GM19397 (cell line): Measurements from ENCODE around the gene DGKQ.
"Not testable (repeated sequence)": the region's sequence is repeated elsewhere in the genome, so short reads cannot be mapped to it uniquely, and the experiment has no call there.

Experiments
- ATAC-seq: cut with Tn5 transposase; IDR thresholded peaks from one replicate; pipeline ENCODE4 v1.9.1; 2021; ENCODE audit warnings: mild to moderate bottlenecking, moderate library complexity; ENCODE audit not compliant: unreplicated experiment

DGKQ gene

GRCh38 chr4:929096-929765, 44.1 kb downstream of the DGKQ start:
- ATAC-seq: no peak

DNA sequence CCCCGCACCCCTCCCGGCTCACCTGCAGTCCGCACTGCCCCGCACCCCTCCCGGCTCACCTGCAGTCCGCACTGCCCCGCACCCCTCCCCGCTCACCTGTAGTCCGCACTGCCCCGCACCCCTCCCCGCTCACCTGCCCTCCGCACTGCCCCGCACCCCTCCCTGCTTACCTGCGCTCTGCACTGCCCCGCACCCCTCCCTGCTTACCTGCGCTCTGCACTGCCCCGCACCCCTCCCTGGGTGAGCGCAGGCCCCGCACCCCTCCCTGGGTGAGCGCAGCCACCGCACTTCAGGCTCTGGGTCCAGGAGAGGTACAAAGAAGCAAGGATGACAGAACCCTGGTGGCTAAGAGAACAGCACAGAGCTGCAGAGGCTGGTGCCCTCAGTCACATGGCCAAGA, 45.8 kb downstream of the DGKQ start:
- not testable (repeated sequence) for ATAC-seq

DNA sequence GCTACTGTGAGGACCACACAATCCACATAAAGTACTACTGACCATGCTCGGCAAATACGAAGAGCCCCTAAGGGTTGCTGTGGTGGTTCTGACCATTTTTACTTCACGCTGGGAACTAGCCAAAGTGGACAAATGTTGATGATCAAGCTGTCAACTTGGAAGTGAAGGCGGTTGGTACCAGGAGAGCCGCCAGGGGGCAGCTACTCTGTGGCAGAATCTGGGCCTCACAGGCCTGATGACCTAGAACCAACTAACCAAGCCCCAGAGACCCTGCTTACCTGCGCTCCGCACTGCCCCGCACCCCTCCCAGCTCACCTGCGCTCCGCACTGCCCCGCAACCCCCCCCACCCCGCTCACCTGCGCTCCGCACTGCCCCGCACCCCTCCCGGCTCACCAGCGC, 46.8 kb downstream of the DGKQ start:
- no peak for ATAC-seq

- ATAC-seq: no peak
Observed at GRCh38 chr4:925771-926500, 47.4 kb downstream of the DGKQ start.

DNA sequence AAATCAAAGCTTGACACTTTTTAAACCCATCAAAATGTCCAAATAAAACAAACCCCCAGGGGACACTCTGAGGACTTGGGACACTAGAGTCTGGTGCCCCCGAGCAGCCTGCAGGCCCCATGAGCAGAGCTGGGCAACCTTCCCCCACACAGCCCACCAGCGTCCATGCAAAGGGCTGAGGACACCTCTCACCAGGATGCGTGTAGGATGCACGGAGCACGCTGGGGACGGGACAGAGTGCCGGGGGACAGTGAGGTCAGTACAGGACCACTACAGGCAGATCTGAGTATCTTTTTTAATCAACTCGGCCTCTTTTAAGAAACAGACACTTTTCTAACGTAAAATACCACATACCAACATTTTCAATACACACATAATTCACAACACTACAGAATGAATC, 48.2 kb downstream of the DGKQ start:
- no peak for ATAC-seq

DNA sequence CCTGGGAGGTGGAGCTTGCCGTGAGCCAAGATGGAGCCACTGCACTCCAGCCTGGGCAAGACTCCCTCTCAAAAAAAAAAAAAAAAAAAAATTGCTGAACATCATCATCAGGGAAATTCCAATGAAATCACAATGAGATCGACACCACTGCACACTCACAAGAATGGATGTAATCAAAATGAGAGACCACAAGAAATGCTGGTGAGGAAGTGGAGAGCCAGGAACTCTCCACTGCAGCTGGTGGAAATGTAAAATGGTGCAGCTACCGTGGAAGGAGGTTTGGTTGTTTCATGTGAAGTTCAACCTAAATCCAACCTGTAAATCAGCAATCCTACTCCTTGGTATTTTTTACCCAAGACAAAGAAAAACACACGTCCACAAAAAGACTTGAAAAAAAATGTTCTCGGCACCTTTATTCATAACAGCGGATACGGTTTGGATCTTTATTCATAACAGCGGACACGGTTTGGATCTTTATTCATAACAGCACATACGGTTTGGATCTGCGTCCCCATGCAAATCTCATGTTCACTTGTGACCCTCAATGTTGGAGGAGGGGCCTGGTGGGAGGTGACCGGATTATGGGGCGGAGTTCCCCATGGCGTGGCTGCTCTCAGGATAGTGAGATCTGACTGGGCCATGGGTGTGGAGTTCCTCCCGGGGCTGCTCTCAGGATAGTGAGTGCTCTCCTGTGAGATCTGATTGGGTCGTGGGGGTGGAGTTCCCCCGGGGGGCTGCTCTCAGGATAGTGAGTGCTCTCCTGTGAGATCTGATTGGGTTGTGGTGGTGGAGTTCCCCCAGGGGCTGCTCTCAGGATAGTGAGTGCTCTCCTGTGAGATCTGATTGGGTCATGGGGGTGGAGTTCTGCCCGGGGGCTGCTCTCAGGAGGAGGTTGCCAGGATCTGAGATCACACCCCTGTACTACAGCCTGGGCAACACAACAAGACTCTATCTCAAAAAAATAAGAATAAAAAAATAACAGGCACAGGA, 49.0 kb downstream of the DGKQ start:
- no peak for ATAC-seq

DNA sequence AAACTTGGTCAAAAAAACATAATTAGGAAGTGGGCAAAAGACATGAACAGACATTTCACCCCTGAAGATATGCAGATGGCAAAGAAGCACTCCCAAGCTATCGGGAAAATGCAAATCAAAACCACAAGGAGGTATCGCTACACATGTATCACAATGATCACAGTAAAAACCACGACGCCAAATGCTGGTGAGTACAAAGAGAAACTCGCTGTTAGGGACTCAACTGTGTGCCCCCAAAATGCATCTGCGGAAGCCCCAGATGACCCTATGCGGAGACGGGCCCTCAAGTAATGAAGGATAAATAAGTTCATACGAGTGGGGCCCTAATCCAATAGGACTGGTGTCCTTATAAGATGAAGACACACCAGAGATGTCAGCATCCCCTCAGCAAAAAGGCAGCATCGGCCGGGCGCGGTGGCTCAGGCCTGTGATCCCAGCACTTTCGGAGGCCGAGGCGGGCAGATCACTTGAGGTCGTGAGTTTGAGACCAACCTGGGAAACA, 51.5 kb downstream of the DGKQ start:
- ATAC-seq: peak; percentile 70

- not testable (repeated sequence) for ATAC-seq
Observed at GRCh38 chr4:919004-919680, 54.2 kb downstream of the DGKQ start.

DNA sequence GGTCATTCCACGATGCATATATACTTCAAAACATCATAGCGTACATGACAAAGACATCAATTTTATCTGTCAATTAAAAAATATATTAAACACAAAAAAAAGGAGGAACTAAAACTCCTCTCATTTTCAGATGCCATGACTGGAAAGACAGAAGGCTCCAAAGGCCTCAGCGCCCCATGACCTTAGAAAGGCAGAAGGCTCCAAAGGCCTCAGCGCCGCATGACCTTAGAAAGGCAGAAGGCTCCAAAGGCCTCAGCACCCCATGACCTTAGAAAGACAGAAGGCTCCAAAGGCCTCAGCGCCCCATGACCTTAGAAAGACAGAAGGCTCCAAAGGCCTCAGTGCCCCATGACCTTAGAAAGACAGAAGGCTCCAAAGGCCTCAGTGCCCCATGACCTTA, 54.8 kb downstream of the DGKQ start:
- ATAC-seq: not testable (repeated sequence)

DNA sequence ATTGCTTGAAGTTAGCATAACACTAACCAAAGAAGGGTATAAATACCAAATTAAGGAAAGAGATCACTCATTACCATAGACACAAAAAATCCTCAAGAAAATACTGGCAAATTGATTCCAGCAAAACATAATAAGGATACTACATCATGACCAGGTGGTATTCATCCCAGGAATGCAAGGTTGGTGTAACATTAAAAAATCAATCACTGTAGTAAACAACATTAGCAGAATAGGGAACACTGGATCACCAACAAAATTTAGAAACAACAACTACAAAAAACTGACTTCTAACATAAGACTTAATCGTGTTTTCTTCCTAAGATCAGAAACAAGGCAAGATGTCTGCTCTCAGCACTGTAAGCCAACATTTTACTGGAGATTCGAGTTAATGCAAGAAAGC, 55.4 kb downstream of the DGKQ start:
- ATAC-seq: no peak

DNA sequence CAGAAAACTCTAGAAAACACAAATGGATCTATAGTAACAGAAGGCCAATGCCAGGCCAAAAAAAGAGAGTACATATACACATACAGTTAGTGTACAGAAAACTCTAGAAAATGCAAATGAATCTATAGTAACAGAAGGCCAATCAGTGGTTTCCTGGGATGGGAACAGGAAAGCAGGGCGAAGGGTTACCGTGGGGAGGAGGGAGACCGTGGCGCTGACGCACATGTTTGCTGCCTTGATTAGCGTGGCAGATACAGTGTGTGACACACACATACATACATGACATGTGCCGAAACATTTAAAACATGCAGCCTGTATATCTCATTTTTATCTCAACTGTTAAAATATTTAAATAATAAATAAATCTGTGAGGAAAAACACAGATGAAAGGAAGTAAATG, 55.9 kb downstream of the DGKQ start:
- no peak for ATAC-seq

GRCh38 chr4:915595-915994, 57.8 kb downstream of the DGKQ start:
- no peak for ATAC-seq

GRCh38 chr4:915041-915474, 58.3 kb downstream of the DGKQ start:
- ATAC-seq: no peak

GRCh38 chr4:914531-914930, 58.8 kb downstream of the DGKQ start:
- no peak for ATAC-seq

DNA sequence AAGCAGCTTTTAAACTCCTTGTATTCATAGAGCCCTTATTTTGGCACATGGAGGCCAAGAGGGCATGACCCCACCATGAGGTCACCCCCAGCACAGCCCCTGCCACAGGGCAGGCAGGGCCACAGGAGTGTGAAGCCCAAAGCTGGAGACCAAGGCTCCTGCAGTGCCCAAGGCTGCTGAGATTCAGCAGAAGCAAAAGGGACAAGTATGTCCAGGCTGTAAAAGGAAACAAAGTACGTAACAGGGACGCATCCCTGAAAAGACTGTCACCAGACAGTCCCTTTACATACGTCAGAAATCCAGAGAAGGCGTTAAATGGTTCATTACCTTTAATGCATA, 60.1 kb downstream of the DGKQ start:
- no peak for ATAC-seq

DNA sequence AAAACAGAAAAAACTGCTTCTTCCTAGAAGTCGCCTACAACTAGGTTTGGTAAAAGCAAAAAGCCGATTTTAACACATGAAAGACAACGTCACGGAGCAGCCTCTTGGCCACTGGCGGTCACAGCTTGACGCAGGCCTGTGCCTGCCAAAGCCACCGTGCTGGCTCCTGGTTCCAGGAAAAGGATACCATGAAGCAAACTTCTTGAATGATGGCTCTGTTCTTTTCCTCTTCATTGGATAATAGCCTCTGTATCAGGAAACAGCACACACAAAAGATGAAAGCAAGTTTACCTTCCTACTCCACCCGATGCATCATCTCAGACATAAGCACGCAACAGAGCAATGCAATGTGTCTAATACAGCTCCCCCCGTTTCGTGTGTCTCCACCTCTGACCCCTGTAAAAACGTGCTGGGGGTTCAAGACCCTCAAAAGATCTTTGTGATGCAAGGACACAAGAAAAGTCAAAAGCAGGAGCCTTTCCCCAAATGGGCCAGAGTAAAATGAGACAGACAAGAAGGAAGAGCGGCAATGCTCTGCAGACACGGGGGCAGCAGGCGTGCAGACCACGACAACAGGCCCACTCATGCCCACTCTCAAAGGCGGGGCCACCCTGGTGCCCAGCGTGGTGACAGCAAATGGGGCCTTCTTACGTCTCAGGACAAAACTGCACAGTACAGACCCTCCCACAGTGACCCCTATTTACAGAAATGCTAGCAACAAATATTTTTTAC, 60.7 kb downstream of the DGKQ start:
- ATAC-seq: no peak

DNA sequence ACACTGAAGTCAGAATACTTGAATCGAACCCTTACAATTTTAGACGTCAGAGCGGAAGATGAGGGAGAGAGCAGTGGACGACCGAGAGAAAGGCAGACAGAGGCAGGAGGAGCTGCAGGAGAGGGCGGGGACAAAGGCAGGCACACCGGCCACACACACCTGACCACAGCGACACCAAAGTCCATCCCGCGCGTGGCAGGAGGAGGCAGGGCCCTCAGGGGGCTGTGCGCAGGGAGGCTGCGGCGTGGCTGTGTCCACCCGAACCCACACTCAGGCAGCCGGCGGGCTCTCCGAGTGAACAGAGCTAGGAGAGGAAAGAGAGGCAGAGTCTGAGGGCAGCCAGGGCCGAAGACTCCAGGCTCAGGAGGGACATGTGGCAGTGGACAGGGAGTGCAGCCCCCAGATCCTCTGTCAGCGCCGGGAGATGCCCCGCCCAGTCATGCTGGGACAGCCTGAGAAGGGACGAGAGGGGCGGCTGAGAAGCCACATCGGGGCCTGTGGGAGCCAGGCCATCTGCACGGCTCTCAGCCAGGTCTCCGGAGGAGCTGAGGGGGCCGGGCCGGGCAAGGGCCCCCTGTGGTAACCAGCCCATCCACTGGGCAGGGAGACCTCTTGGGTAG, 61.4 kb downstream of the DGKQ start:
- no peak for ATAC-seq

DNA sequence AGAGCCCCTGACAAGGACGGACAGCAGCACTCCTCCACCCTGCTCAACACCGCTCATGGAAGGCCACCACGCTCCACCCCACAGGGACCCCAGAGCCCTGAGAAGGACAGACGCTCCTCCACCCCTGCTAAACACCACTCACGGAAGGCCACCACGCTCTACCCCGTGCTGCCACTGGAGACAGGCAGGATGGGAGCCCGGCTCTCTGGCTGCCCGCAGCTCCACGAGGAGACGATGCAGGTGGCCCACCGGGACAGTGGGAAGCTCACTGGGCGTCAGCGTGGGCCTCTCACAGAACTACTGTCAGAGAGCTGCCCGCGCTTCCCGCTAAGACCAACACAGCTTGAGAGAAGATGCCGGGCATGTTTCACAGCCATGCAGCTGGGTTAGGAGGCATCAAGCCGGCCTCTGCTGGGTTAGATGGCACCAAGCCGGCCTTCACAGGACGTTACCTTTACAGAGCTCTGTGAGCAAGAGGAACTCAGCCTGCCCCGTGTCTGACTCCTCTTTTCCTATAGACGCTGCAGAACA, 62.1 kb downstream of the DGKQ start:
- ATAC-seq: no peak

- no peak for ATAC-seq
Observed at GRCh38 chr4:910366-911091, 62.8 kb downstream of the DGKQ start.
